MCF 10A (cell line): ENCODE results near the gene TTI1. TPM values are rescaled to one million over a fixed set of nuclear protein-coding genes. Genes with fewer than 3 reads are reported as not detected.

Source experiments
- BruUV-seq: library from RNA; stranded (reverse); fragments of 400-500 nt; replicated peaks from 2 replicates; lab custom pipeline; 2021; lab: Mats Ljungman, UMichigan
- CTCF ChIA-PET: fragments of 300-600 bp; sonication (Branson Sonifier 250); formaldehyde crosslinking; extraction: SDS; loops from one replicate; lab custom pipeline; 2021; ENCODE audit warnings: antibody characterized with exemption, inconsistent platforms; lab: Yijun Ruan, JAX
- POLR2A ChIA-PET: fragments of 300-600, 350-650 bp; sonication (Branson Sonifier 250); formaldehyde crosslinking; extraction: SDS; loops from one replicate; lab custom pipeline; 2020; ENCODE audit warnings: antibody characterized with exemption, inconsistent platforms; lab: Yijun Ruan, JAX
- DNase-seq: peaks from one replicate; pipeline ENCODE4 v3.0.0-alpha.2; 2018; ENCODE audit not compliant: unreplicated experiment
- H3K27ac Mint-ChIP-seq: one replicate; pipeline ENCODE4 v1.8.0; 2022; ENCODE audit warnings: mild to moderate bottlenecking, low read depth, mixed read lengths; ENCODE audit not compliant: unreplicated experiment
- H3K27me3 Mint-ChIP-seq: one replicate; pipeline ENCODE4 v1.8.0; 2022; ENCODE audit warnings: mixed read lengths; ENCODE audit not compliant: insufficient read depth, unreplicated experiment
- H3K36me3 Mint-ChIP-seq: one replicate; pipeline ENCODE4 v1.8.0; 2022; ENCODE audit warnings: mild to moderate bottlenecking, moderate library complexity, mixed read lengths; ENCODE audit not compliant: insufficient read depth, unreplicated experiment
- H3K4me1 Mint-ChIP-seq: one replicate; pipeline ENCODE4 v1.8.0; 2022; ENCODE audit warnings: mixed read lengths; ENCODE audit not compliant: insufficient read depth, unreplicated experiment
- H3K4me3 Mint-ChIP-seq: one replicate; pipeline ENCODE4 v1.8.0; 2022; ENCODE audit warnings: mild to moderate bottlenecking, moderate library complexity, mixed read lengths; ENCODE audit not compliant: unreplicated experiment
- H3K9me3 Mint-ChIP-seq: one replicate; pipeline ENCODE4 v1.8.0; 2022; ENCODE audit warnings: mixed read lengths; ENCODE audit not compliant: unreplicated experiment
- intact Hi-C: fragments of 100-400 bp; cut with micrococcal nuclease; formaldehyde crosslinking; loops from 2 replicates; pipeline ENCODE4 v1.14.1; 2022
- total RNA-seq: library from RNA; stranded (reverse); gene quantifications from 2 replicates; pipeline ENCODE4 v1.2.3, GENCODE V29; 2022
- TF ChIP-seq, protein P1 (sequence below): fragments of 200-600 bp; IDR thresholded peaks from one replicate; pipeline ENCODE4 v1.8.0; 2022; ENCODE audit warnings: antibody characterized with exemption, mild to moderate bottlenecking; ENCODE audit not compliant: unreplicated experiment

The TTI1 gene
- total RNA-seq, 1 experiment from 2014 or later: 17.1 TPM

DNA sequence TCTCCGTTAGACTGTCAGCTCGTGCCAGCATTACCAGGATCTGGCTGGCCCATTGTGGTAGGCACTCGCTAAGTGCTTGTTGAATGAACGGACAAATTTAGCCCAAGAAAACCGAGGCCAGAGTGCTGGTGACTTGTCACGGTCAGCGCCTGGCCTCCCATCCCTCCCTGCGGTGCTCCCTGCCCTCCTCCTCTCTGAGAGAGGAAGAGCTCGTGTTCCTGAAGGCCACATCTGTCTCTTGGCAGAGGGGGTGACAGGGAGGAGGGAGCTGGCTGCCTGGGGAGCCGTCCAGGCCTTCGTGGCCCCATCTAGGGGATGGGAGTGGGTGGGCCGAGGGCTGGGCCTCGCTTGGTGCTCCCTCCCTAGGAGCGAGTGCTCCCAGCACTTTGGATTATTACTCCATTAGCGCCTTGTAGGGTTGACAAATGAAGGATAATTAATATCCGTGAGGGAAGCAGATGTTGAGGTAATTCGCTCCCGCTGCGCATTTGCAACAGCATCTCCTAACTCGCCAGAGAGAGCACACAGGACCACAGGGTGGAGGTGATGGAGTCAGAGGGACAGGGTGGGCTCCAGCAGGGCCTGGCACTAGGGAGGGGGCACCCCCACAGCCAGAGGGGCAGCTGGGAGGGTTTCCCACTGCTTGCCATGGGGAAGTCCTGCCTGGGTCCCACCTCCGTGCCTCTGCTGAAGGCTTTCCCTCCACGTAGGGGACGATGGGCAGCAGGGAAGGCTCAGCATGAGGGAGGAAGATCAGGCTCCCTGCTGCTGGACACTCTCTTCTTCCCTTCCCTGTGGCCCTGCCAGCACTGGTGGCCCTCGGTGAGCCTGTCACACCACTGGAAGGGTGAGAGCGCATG is 93.3 kb downstream of the TTI1 start:
- CTCF ChIA-PET: interaction anchor here (0.5 to 0.6 kb wide), 2 partner anchors 54 to 67 kb away, joined by 3 to 4 read pairs; no protein-coding TSS in a partner anchor
- H3K36me3 Mint-ChIP-seq: peaks cover 19% of the 10 kb centered on the region
- peak overlapping the region; percentile 35 for H3K27ac Mint-ChIP-seq
- intact Hi-C loops: no loop called here
- TF ChIP-seq, protein P1, sequence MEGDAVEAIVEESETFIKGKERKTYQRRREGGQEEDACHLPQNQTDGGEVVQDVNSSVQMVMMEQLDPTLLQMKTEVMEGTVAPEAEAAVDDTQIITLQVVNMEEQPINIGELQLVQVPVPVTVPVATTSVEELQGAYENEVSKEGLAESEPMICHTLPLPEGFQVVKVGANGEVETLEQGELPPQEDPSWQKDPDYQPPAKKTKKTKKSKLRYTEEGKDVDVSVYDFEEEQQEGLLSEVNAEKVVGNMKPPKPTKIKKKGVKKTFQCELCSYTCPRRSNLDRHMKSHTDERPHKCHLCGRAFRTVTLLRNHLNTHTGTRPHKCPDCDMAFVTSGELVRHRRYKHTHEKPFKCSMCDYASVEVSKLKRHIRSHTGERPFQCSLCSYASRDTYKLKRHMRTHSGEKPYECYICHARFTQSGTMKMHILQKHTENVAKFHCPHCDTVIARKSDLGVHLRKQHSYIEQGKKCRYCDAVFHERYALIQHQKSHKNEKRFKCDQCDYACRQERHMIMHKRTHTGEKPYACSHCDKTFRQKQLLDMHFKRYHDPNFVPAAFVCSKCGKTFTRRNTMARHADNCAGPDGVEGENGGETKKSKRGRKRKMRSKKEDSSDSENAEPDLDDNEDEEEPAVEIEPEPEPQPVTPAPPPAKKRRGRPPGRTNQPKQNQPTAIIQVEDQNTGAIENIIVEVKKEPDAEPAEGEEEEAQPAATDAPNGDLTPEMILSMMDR: no peak
- H3K27me3 Mint-ChIP-seq: no peaks in the 10 kb centered on the region
- no peak overlapping the region for H3K4me3 Mint-ChIP-seq
- H3K9me3 Mint-ChIP-seq: no peaks in the 10 kb centered on the region
- POLR2A ChIA-PET: no interaction called here
- no TSS peak for BruUV-seq
- DNase-seq: no peak
- no peaks in the 10 kb centered on the region for H3K4me1 Mint-ChIP-seq

DNA sequence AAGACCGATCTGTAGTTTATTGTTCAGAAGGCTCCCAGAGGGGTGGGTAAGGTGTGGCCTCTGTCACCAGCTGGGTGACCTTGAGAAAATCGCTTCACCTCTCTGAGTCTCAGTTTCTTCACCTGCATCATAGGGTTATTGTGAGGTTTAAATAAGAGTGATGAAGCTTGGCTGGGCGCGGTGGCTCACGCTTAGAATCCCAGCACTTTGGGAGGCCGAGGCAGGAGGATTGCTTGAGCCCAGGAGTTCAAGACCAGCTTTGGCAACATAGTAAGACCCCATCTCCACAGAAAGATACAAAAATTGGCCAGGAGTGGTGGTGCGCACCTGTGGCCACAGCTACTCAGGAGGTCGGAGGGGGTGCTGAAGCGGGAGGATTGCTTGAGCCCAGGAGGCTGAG is 94.3 kb downstream of the TTI1 start:
- no peak overlapping the region for H3K27ac Mint-ChIP-seq
- no peak for DNase-seq
- ChIA-PET POLR2A (no interaction called here), CTCF (no interaction called here)
- no peak overlapping the region for H3K4me3 Mint-ChIP-seq
- intact Hi-C loops: no loop called here
- no TSS peak for BruUV-seq
- no peaks in the 10 kb centered on the region for H3K27me3 Mint-ChIP-seq
- peaks cover 22% of the 10 kb centered on the region for H3K36me3 Mint-ChIP-seq
- no peaks in the 10 kb centered on the region for H3K9me3 Mint-ChIP-seq
- TF ChIP-seq, protein P1: no peak
- H3K4me1 Mint-ChIP-seq: no peaks in the 10 kb centered on the region

DNA sequence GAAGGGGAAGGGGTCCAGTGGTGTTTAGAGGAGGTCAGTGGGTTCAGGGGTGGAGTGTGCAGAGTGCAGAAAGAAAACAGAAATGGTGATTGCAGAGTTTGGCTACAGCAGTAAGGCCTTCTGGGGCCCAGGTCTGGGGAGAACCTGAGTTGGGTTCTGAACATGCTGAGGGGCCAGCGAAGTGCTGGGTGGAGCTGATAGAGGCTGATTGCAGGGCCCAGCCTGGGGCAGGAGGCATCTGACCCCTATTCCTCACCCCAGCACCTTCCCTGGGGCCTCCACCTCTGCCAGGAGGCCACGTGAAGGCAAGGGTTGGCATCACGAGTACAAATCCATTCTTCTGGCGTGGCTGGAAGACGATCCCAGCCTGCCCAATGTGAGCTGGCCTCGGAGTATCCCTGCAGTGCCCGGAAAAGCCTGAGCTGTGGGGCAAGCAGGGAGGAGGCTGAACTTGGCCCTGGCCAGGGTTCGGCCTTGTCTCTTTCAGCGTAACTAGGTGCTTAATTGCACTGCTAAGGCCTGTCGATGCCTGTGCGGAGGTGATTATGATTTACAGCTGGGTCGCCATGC is 95.0 kb downstream of the TTI1 start:
- POLR2A ChIA-PET: no interaction called here

DNA sequence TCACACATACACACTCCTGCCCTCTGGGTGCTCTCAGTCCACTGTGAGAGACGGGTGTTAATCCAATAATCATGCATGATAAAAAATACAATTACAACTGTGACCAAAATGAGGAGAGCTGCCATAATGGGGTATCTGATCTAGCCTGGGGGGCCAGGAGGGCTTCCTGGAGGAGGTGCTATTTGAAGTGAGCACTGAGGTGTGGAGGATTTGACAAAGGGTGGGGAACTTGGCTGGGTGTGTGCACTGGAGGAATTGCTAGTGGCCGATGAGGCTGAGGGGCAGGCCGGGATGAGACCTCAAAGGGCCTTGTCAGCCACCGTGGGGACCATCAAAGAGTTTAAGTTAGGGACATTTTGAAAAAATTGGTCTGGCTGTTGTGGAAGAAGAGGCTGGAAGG is 95.6 kb downstream of the TTI1 start:
- ChIA-PET POLR2A (no interaction called here), CTCF (no interaction called here)
- no TSS peak for BruUV-seq
- intact Hi-C loops: no loop called here
- Mint-ChIP-seq H3K27me3 (no peaks in the 10 kb centered on the region), H3K27ac (no peak overlapping the region), H3K4me1 (peaks cover 1% of the 10 kb centered on the region), H3K9me3 (no peaks in the 10 kb centered on the region), H3K4me3 (no peak overlapping the region), H3K36me3 (peaks cover 25% of the 10 kb centered on the region)
- TF ChIP-seq, protein P1: no peak
- no peak for DNase-seq

More for the DNA sequence above, 95.0 kb downstream of the TTI1 start:
- Mint-ChIP-seq H3K27ac (no peak overlapping the region), H3K27me3 (no peaks in the 10 kb centered on the region), H3K4me1 (no peaks in the 10 kb centered on the region), H3K36me3 (peaks cover 25% of the 10 kb centered on the region), H3K9me3 (no peaks in the 10 kb centered on the region), H3K4me3 (no peak overlapping the region)
- TF ChIP-seq, protein P1: no peak
- intact Hi-C loops: no loop called here
- no peak for DNase-seq
- CTCF ChIA-PET: no interaction called here
- no TSS peak for BruUV-seq
